ENCODE results near the gene KATNAL1. TPM values are rescaled to one million over a fixed set of nuclear protein-coding genes. Genes with fewer than 3 reads are reported as not detected.

The KATNAL1 gene
- total and polyA plus RNA-seq, 10 of the 15 experiments (the other 5 are each of a cell fraction or from before 2014, with no cell fraction given) = 6.5 to 18.7 (median 11.7) TPM

DNA sequence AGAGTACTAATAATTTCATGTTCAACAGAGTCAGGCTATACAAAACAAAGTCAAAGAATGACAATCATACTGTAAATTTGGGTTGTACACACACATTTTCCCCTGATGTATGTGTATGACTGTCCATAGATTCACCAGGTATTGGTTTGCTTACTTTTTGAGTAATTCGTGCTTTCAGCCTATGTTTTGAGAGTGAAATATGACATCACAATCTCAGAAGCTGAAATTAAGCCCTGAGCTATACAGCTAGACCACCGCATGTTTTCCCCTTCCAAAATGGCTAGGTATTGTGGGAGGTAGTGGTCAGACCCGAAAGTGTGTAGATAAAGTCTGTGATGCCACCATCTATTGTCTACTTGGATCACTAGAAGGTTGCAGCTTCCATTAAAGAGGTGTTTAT is 102.8 kb downstream of the KATNAL1 start (continued):
- TF ChIP-seq SMC3 (IDR thresholded peaks at IDR 0.05; ENCODE audit: borderline replicate concordance, low read length) (no peak), KLF5 (IDR thresholded peaks at IDR 0.05; ENCODE audit: partially characterized antibody) (no peak), RUNX3 (IDR thresholded peaks at IDR 0.05; ENCODE audit: low read length) (peak; percentile 94), HCFC1 (IDR thresholded peaks at IDR 0.05; ENCODE audit: low read length) (no peak), JUNB (IDR thresholded peaks at IDR 0.05) (peak; percentile 96), IKZF1 (conservative IDR thresholded peaks at IDR 0.05) (no peak), BCL3 (IDR thresholded peaks at IDR 0.05; ENCODE audit: borderline replicate concordance, insufficient read depth, low read depth, low read length, poor library complexity, severe bottlenecking) (peak; percentile 63), FOXM1 (IDR thresholded peaks at IDR 0.05; ENCODE audit: low read depth, low read length) (peak; percentile 87; the same call in 1 of the 2 replicates), CREB1 (IDR thresholded peaks at IDR 0.05; ENCODE audit: low read depth) (peak; percentile 87), SIX5 (IDR thresholded peaks at IDR 0.05; ENCODE audit: low read depth, low read length, severe bottlenecking) (no peak), KDM1A (IDR thresholded peaks at IDR 0.05; ENCODE audit: borderline replicate concordance) (no peak), DPF2 (IDR thresholded peaks at IDR 0.05) (peak; percentile 36; the same call in 1 of the 2 replicates), MTA3 (IDR thresholded peaks at IDR 0.05; ENCODE audit: borderline replicate concordance, low read length) (0 out of 2 replicates have a peak, but pooled peaks have one; percentile 45), ETV6 (conservative IDR thresholded peaks at IDR 0.05 in 1 of 2, IDR thresholded peaks at IDR 0.05 in 1 of 2; ENCODE audit: borderline replicate concordance in 1 of 2, low read depth in 1 of 2) (peak in 1 of 2 experiments; percentile 79; a peak in 1 of 4 replicates), CHD1 (IDR thresholded peaks at IDR 0.05; ENCODE audit: low read depth, low read length) (no peak), IKZF2 (IDR thresholded peaks at IDR 0.05) (peak; percentile 35 to 50; a peak in 2 of 4 replicates), IRF4 (IDR thresholded peaks at IDR 0.05; ENCODE audit: low read depth, low read length) (peak; percentile 74), EED (IDR thresholded peaks at IDR 0.05; ENCODE audit: low read depth) (peak; percentile 79), YY1 (IDR thresholded peaks at IDR 0.05; ENCODE audit: low read depth, low read length) (no peak), CREM (IDR thresholded peaks at IDR 0.05; ENCODE audit: low read depth) (peak; percentile 94), JUND (IDR thresholded peaks at IDR 0.05; ENCODE audit: low read depth, low read length) (no peak), NBN (IDR thresholded peaks at IDR 0.05) (no peak), CBFB (IDR thresholded peaks at IDR 0.05; ENCODE audit: low read depth) (peak; percentile 61; the same call in 1 of the 2 replicates), MEF2A (IDR thresholded peaks at IDR 0.05; ENCODE audit: insufficient read depth, low read depth, low read length) (0 out of 2 replicates have a peak, but pooled peaks have one; percentile 35), RAD21 (IDR thresholded peaks at IDR 0.05; ENCODE audit: insufficient read depth, low read depth, low read length) (0 out of 2 replicates have a peak, but pooled peaks have one; percentile 2), PRDM15 (CRISPR knock-in tag; IDR thresholded peaks at IDR 0.05) (no peak), SUPT20H (IDR thresholded peaks at IDR 0.05; ENCODE audit: borderline replicate concordance, control insufficient read depth, low read depth, low read length) (no peak)
